T-helper 1 cell treated with Interleukin-12 subunit alpha and Interleukin-12 subunit beta and Interleukin-4 antibody, amounts not matched to agents 30 μg/mL and 1 μg/mL, for 36 hours (primary cell): ENCODE measurements around the gene RACK1.
"Not testable (repeated sequence)": the region's sequence is repeated elsewhere in the genome, so short reads cannot be mapped to it uniquely, and the experiment has no call there.

ENCODE experiments used
- H3K27ac Mint-ChIP-seq: one replicate; pipeline ENCODE4 v1.8.0; 2021; ENCODE audit warnings: mild to moderate bottlenecking, mixed read lengths
- H3K27me3 Mint-ChIP-seq: one replicate; pipeline ENCODE4 v1.8.0; 2021; ENCODE audit warnings: low read depth, mixed read lengths
- H3K36me3 Mint-ChIP-seq: one replicate; pipeline ENCODE4 v1.8.0; 2021; ENCODE audit warnings: low read depth, mixed read lengths
- H3K4me1 Mint-ChIP-seq: one replicate; pipeline ENCODE4 v1.8.0; 2021; ENCODE audit warnings: low read depth, mixed read lengths
- H3K4me3 Mint-ChIP-seq: one replicate; pipeline ENCODE4 v1.8.0; 2021; ENCODE audit warnings: mild to moderate bottlenecking, moderate library complexity, mixed read lengths
- H3K9me3 Mint-ChIP-seq: one replicate; pipeline ENCODE4 v1.8.0; 2021; ENCODE audit warnings: mixed read lengths

The RACK1 gene

DNA sequence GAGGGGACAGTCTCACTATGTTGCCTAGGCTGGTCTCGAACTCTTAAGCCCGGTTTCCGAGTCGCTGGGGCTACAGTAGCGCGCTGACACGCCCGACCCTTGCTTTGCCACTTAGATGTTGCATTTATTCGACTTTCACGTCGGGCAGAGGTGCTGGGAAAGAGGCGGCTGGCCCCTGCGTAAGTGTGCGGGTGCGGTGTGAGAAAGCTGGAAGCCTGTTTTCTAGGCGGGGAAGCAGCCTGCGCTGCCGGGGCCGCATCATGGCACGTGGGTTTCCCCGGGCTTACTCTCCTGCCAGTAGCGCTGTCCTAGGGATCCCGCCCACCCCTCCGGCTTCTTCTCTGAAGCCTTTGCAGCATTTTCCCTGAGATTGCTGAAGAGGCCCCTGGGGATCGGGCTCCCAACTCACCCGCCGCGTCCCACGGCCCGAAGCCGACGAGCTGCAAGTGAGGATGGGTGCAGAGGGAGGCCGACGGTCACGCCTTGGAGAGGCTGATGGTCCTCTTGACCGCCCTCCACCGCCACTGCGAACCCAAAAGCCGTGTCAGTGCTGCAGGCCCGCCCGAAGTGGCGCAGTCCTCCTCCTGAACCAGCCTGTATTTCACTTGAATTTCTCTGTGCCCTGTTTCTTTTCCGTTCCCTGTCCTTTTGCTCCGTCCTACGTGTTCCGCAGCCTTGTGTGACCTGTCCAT, 26.4 kb downstream of the RACK1 start:
- peak overlapping the region; percentile 94 for H3K27ac Mint-ChIP-seq
- H3K27me3 Mint-ChIP-seq: peaks cover 22% of the 10 kb centered on the region
- H3K4me3 Mint-ChIP-seq: peak overlapping the region; percentile 93
- peaks cover 42% of the 10 kb centered on the region for H3K4me1 Mint-ChIP-seq
- peaks cover 5% of the 10 kb centered on the region for H3K36me3 Mint-ChIP-seq
- H3K9me3 Mint-ChIP-seq: no peaks in the 10 kb centered on the region

DNA sequence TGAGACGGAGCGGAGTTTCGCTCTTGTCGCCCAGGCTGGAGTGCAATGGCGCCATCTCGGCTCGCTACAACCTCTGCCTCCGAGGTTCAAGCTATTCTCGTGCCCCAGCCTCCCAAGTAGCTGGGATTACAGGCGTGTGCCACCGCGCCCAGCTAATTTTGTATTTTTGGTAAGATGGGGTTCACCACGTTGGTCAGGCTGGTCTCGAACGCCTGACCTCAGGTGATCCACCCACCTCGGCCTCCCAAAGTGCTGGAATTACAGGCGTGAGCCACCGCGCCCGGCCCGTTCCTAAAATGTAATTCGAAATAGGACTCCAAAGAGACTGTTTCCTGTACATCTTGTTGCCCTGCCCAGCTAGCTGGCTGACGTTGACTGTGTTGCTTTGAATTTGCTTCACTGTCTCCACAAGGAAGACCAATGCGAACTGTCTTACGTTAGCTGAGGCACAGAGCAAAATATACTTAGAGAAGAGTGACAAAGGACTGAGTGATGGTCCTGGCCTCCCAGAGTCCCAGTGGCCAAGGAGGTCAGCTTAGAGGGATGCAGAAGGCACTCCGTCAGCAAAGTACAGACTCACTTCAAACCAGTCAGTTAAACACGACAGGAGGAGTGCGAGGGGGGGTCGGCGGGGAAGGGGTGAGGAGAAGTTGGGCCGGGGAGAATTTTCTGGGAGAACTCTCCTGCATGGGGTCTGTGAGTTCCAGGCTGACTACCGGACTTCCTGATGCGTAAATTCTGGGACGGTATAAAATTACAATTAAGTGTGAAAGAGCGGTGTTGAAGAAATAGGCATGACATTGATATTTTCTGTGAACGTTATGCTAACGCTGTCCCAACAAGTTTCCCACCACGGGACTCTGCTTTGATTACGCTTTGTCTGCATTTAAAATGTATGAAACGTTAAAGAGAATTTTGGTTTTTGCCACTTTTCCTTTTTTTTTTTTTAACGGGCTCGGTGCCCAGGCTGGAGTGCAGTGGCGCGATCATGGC, 27.4 kb downstream of the RACK1 start:
- H3K4me3 Mint-ChIP-seq: peak overlapping the region; percentile 95
- H3K27ac Mint-ChIP-seq: peak overlapping the region; percentile 90
- no peaks in the 10 kb centered on the region for H3K36me3 Mint-ChIP-seq
- H3K4me1 Mint-ChIP-seq: peaks cover 35% of the 10 kb centered on the region
- peaks cover 18% of the 10 kb centered on the region for H3K27me3 Mint-ChIP-seq
- no peaks in the 10 kb centered on the region for H3K9me3 Mint-ChIP-seq

DNA sequence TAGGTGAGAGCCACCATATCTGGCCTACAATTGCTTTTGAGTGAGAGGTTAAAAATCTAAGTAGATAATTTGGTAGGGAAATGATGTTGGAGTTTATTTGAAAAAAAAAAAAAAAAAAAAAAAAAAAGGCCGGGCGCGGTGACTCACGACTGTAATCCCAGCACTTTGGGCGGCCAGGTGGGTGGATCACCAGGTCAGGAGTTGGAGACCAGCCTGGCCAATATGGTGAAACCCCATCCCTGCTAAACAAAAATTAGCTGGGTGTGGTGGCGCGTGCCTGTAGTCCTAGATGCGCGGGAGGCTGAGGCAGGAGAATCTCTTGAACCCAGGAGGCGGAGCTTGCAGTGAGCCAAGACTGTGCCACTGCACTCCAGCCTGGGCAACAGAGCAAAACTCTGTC, 29.5 kb downstream of the RACK1 start:
- H3K27ac Mint-ChIP-seq, H3K4me3 Mint-ChIP-seq, H3K9me3 Mint-ChIP-seq, H3K36me3 Mint-ChIP-seq: not testable (repeated sequence)
- Mint-ChIP-seq H3K27me3 (peaks cover 18% of the 10 kb centered on the region), H3K4me1 (peaks cover 21% of the 10 kb centered on the region)

DNA sequence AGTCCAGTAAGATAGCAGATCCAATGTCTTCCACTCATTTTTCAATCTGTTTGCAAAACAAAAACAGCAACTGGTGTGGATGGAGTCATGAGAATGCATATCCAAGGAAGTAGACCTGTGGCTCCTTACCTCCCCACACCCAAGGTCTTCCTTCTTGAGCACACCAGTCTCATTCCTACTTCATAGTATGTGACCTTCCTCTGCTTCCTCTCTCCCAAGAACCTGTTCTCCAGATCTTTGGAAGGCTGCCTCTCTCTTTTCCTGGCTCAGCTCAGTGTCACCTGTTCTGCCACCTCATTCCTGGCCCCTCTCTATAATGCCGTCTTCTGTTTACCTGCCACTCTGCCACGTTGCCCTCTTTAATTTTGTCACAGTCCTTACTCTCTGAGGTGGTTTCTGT, 30.8 kb downstream of the RACK1 start:
- Mint-ChIP-seq H3K4me1 (peaks cover 21% of the 10 kb centered on the region), H3K9me3 (peaks cover 5% of the 10 kb centered on the region), H3K27ac (no peak overlapping the region), H3K4me3 (no peak overlapping the region), H3K27me3 (peaks cover 14% of the 10 kb centered on the region), H3K36me3 (no peaks in the 10 kb centered on the region)

DNA sequence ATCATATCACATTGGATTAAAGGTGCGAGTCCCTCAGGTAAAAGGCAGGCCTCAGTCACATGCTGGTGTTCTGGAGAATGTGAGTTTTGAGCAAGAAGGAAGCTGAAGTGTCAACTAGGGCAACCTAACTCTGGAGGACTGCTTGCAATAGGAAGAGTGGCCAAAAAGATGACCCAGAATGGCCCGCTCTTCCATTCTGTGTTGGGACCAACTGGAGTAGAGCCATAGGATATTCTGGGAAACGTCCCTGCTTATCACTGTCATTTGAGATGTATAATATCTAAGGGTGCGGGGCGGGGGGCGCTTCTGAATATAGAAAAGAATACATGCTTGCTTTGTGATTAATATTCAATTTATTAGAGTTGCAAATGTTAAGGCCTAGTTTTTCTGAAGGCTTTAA, 31.6 kb downstream of the RACK1 start:
- peaks cover 23% of the 10 kb centered on the region for H3K4me1 Mint-ChIP-seq
- H3K27ac Mint-ChIP-seq: no peak overlapping the region
- peaks cover 16% of the 10 kb centered on the region for H3K27me3 Mint-ChIP-seq
- H3K9me3 Mint-ChIP-seq: peaks cover 6% of the 10 kb centered on the region
- H3K36me3 Mint-ChIP-seq: no peaks in the 10 kb centered on the region
- no peak overlapping the region for H3K4me3 Mint-ChIP-seq

DNA sequence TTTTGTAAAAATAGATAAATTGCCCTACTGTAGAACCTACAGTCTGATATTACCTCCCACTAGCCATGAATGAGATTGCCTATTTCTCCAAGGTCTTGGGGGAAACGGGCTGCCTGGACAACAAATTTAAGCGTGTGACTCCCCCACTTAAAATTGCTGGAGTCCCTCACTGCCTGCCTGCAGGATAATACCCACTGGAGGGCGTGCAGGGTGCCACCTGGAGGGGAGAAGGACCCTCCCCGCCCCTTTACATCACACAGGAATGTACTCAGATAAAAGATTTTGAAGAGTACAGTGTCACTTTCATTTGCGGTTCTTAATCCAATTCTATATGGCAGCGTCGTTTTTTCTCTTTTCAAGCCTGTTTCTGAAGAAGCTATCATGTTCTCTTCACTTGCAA, 32.5 kb downstream of the RACK1 start:
- peaks cover 24% of the 10 kb centered on the region for H3K4me1 Mint-ChIP-seq
- H3K9me3 Mint-ChIP-seq: peaks cover 6% of the 10 kb centered on the region
- no peak overlapping the region for H3K4me3 Mint-ChIP-seq
- peaks cover 5% of the 10 kb centered on the region for H3K36me3 Mint-ChIP-seq
- peaks cover 23% of the 10 kb centered on the region for H3K27me3 Mint-ChIP-seq
- no peak overlapping the region for H3K27ac Mint-ChIP-seq

DNA sequence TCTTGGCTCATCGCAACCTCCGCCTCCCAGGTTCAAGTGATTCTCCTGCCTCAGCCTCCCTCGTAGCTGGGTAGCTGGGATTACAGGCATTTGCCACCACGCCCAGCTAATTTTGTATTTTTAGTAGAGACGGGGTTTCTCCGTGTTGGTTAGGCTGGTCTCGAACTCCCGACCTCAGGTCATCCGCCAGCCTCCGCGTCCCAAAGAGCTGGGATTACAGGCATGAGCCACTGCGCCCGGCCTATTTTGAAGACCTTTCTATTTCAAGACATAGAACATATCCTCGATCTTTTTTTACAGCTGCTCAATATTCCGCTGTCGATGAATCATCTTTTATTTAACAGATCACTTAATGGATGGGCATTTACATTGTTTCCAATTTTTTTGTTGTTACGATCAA, 33.0 kb downstream of the RACK1 start:
- peaks cover 28% of the 10 kb centered on the region for H3K27me3 Mint-ChIP-seq
- H3K27ac Mint-ChIP-seq, H3K4me3 Mint-ChIP-seq, H3K9me3 Mint-ChIP-seq, H3K36me3 Mint-ChIP-seq: not testable (repeated sequence)
- H3K4me1 Mint-ChIP-seq: peaks cover 28% of the 10 kb centered on the region

DNA sequence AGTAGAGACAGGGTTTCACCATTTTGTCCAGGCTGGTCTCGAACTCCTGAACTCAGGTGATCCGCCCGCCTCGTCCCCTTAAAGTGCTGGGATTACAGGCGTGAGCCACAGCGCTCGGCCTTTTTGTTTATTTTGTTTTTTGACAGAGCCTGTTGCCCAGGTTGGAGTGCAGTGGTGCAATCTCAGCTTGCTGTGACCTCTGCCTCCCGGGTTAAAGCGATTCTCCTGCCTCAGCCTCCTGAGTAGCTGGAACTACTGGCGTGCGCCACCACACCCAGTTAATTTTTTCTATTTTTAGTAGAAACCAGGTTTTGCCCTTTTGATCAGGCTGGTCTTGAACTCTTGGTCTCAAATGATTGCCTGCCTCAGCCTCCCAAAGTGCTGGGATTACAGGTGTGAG, 33.6 kb downstream of the RACK1 start:
- Mint-ChIP-seq H3K4me1 (peaks cover 32% of the 10 kb centered on the region), H3K27me3 (peaks cover 31% of the 10 kb centered on the region)
- H3K9me3 Mint-ChIP-seq, H3K27ac Mint-ChIP-seq, H3K36me3 Mint-ChIP-seq, H3K4me3 Mint-ChIP-seq: not testable (repeated sequence)

DNA sequence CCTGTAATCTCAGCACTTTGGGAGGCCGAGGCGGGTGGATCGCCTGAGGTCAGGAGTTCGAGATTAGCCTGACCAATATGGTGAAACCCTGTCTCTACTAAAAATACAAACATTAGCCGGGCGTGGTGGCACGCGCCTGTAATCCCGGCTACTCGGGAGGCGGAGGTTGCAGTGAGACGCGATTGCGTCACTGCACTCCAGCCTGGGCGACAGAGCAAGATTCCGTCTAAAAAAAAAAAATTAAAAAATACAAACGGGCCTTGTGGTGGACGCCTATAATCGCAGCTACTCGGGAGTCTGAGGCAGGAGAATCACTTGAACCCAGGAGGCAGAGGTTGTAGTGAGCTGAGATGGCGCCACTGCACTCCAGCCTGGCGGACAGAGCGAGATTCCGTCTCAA, 34.7 kb downstream of the RACK1 start:
- not testable (repeated sequence) for H3K27ac Mint-ChIP-seq, H3K36me3 Mint-ChIP-seq, H3K4me3 Mint-ChIP-seq, H3K9me3 Mint-ChIP-seq
- Mint-ChIP-seq H3K27me3 (peaks cover 35% of the 10 kb centered on the region), H3K4me1 (peaks cover 34% of the 10 kb centered on the region)

DNA sequence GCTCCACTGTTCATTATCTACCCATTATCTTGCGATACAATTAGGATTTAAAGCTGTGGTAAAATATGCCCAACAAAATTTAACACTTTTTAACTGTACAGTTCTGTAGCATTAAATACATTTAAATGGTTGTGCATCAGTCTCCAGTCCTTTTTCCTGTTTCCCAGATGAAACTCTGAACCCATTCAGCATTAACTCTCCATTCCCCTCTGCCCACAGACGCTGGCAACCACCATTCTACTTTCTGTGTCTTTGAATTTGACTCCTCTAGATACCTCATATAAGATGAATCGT, 35.8 kb downstream of the RACK1 start:
- Mint-ChIP-seq H3K4me1 (peaks cover 34% of the 10 kb centered on the region), H3K27me3 (peaks cover 37% of the 10 kb centered on the region), H3K4me3 (peak overlapping the region; percentile 92), H3K27ac (peak overlapping the region; percentile 95), H3K36me3 (peaks cover 9% of the 10 kb centered on the region), H3K9me3 (peaks cover 6% of the 10 kb centered on the region)

DNA sequence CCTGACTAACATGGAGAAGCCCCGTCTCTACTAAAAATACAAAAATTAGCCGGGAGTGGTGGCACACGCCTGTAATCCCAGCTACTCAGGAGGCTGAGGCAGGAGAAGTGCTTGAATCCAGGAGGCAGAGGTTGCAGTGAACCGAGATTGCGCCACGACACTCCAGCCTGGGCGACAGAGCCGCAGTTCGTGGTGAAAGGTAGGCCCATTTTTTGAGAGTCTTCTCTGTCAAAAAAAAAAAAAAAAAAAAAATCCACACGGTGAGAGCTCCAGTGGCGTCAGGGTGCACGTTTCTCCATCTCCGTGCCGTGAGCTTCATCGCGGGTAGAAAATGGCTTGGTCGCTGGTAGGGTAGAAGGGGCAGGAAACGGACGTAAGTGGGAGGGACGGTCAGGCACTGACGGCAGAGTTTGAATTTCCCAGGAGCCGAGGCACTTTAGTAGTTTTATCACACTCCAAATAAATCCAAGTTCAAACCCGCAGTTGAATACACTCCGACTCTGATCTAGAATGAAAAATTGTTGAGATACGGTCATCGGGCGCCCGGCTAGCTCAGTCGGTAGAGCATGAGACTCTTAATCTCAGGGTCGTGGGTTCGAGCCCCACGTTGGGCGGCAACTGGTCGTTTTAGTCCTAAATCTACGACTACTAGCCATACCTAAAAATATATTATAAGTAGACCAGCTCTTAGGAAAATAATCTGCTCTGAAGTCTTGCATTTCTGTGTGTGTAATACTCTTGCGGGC, 36.3 kb downstream of the RACK1 start:
- Mint-ChIP-seq H3K27me3 (peaks cover 37% of the 10 kb centered on the region), H3K27ac (peak overlapping the region; percentile 95), H3K36me3 (peaks cover 9% of the 10 kb centered on the region), H3K4me3 (peak overlapping the region; percentile 92), H3K9me3 (peaks cover 6% of the 10 kb centered on the region), H3K4me1 (peaks cover 34% of the 10 kb centered on the region)

DNA sequence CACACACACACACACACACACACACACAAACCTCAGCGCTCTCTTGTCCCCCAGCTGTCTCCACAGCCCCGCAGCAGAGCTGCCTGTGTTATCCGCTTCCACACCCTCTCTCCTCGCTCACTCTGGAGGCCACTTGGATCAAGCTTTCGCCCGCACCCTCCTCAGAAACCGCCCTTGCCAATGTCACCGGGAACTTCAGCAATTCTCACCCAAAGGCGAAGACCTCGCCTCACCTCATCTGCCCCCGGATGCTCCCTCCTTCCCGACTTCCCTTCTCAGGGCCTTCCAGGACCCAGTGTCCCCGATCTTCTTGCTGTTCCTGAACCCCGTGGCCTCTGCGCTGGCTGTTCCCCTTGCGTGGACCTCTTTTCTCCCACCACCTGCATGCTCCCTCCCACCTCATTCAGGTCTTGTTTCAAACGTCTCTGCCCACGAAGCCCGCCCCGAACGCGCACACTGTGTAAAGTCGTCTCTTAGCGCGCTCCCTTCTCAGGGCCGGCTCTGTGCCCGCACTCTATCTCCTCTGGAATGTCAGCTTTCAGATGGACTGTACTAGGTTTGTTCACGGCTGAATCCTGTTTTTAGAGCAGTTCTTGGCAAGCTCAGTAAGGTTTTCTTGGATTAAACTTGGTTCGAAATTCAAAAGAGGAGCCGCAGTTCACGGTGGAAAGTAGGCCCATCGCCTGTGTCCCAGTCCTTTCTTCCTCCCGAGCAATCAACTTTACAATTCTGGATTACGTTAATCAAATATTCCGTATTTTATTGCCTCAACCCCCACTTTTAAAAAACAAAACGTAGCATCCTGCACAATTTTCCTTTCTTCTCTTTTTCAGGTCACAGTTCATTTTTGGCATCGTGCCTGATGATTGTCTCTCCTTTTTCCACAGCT, 37.7 kb downstream of the RACK1 start:
- peak overlapping the region; percentile 95 for H3K27ac Mint-ChIP-seq

DNA sequence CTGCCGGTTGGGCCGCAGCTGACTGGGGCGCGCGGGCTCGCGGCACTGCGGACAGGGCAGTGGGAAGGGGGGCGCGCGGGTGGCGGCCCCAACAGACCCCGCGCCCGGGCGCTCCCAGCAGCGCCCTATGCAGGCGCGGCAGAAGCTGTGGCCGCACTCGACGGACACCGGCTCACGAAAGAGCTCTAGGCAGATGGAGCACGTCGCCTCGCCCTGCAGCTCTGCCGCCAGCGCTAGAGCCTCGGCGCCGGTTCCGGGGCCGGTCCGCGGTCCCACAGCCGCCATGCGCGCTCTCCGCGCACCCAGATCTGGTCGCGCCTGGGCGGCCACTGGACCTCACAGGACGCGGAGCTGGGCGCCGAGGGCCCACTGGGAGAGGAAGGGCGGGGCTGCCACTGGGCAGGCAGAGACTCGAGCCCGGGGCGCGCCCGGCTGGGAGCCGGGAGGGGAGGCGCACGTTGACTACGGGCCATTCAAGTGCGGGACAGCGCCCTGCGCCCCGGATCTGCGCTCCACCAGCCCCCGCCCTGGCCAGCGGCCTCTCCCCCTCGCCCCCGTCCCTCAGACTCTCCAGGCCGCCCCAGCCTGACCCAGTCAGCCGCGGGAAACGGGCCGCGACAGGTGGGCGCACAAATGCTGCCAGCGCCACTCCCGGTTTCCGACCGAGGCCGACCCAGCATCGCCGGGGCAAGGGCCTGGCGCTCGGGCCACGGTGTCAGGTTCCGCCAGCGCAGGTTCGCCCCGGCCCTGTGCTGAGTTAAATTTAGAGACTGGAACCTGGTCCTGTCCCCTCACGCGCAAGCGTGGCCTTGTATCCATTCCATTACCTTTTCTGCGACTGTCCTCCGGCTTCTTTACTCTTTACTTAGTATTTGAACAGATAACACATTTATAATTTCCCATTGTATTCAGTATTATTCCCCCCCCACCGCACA, 38.6 kb downstream of the RACK1 start, which contains the start of gene TRIM7:
TSS of gene TRIM7 (minus strand) at position 371 of the 935 bp plus-strand sequence. CDS start at position 285, 86 bp downstream.
- Mint-ChIP-seq H3K4me3 (peak within 1 kb of the TSS; percentile 92), H3K27me3 (peaks cover 54% of the 10 kb centered on the region), H3K36me3 (peaks cover 9% of the 10 kb centered on the region), H3K4me1 (peaks cover 35% of the 10 kb centered on the region), H3K9me3 (peaks cover 6% of the 10 kb centered on the region), H3K27ac (peak within 1 kb of the TSS; percentile 95)

More for the DNA sequence above, 37.7 kb downstream of the RACK1 start:
- Mint-ChIP-seq H3K9me3 (peaks cover 6% of the 10 kb centered on the region), H3K4me1 (peaks cover 32% of the 10 kb centered on the region), H3K27me3 (peaks cover 45% of the 10 kb centered on the region), H3K36me3 (peaks cover 9% of the 10 kb centered on the region), H3K4me3 (peak overlapping the region; percentile 92)
